Left renal cortex interstitium (tissue), 4 donors: Measurements from ENCODE around the gene PRSS57. TPM values are rescaled to one million over a fixed set of nuclear protein-coding genes. Genes with fewer than 3 reads are reported as not detected.
"Not testable (repeated sequence)": the region's sequence is repeated elsewhere in the genome, so short reads cannot be mapped to it uniquely, and the experiment has no call there.

ENCODE experiments used
- DNase-seq, 4 donors: peaks; one replicate each; pipeline ENCODE4 v3.0.0-alpha.2; 2013; ENCODE audit warnings: low read depth in 4 of 4, low spot score in 2 of 4, missing footprints in 1 of 4
- polyA plus RNA-seq, 4 donors: library from polyadenylated mRNA; unstranded; fragments of 120-200 nt; gene quantifications; one replicate each; pipeline ENCODE4 v1.2.1, GENCODE V29; 2013; ENCODE audit not compliant: insufficient read length in 4 of 4

PRSS57 gene
- under 1 TPM; 0.13 to 0.48 (median 0.36) TPM for polyA plus RNA-seq

DNA sequence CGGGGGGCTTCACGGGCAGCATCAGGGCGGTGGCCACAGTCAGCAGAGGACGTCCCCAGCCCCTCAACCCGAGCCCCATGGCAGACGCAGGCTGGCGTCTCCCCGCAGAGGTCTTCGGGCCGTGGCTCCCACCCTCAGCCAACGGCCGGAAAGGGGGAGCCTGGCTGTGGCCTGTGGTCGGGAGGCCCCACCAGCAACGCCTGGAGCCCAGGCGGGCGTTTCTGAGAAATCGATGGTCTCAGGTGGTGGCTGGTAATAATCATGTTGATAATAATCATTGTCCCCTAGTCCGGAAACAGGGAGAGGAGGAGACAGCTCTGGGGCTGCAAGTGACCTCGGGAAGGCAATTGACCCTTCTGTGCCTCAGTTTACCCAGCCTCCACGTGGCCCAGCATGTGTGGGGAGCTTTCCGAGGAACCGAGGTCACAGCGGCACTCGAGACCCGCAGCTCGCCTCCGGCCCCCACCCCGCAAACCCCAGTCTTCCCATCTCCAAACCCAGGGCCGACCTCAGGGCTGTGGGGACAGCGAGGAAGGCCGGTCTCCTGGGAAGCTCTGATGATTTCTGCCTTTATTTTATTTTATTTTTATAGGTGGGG is at the start of gene PRSS57:
Gene PRSS57, minus strand, starts transcription at position 101 of the 598 bp plus-strand sequence. Its CDS starts 22 bp downstream, at position 79.
- no peak for DNase-seq

DNA sequence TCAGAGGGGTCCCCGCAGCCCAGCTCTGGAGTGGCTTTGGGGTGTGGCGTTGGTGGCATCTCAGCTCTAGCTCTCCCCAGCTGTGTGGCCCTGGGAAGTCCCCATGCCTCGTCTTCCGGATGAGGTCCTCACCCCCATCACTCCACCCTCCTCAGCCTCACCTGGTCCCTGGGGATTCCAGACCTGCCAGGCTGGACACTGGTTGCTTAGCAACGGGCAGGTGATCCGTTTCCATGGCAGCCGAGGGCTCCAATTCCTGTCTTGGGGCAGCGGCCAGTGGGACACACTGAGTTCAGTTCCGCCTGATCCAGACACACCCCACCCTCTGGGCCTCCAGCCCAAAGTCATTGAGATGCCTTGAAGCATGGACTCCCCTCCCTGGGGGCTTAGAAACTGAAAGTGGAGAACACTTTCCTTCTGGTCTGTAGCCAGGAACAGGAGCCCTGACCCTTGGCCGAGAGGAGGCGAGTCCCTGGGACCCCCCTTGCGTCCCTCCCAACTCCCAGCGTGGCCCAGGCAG is 48.0 kb upstream of the PRSS57 start:
- no peak for DNase-seq

DNA sequence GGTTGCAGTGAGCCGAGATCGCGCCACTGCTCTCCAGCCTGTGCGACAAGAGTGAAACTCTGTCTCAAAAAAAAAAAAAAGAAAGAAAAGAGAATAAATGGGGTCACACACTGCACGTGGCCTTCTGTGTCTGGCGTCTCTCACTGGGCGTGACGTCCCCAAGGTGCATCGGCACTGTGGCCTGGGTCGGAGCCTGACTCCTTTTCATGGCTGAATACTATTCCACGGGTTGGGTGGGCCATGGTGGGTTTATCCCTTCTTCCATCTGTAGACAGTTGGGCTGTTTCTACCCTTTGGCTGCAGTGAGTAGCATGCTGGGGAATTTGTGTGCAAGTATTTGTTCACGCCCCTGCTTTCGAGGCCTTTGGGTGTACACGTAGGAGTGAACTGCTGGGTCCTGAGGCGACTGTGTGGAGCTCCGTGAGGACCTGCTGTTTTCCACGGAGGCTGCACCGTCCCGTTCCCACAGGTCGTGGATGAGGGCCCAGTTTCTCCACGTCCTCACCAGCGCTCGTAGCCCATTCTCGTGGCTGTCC is 47.4 kb upstream of the PRSS57 start:
- no peak for DNase-seq

DNA sequence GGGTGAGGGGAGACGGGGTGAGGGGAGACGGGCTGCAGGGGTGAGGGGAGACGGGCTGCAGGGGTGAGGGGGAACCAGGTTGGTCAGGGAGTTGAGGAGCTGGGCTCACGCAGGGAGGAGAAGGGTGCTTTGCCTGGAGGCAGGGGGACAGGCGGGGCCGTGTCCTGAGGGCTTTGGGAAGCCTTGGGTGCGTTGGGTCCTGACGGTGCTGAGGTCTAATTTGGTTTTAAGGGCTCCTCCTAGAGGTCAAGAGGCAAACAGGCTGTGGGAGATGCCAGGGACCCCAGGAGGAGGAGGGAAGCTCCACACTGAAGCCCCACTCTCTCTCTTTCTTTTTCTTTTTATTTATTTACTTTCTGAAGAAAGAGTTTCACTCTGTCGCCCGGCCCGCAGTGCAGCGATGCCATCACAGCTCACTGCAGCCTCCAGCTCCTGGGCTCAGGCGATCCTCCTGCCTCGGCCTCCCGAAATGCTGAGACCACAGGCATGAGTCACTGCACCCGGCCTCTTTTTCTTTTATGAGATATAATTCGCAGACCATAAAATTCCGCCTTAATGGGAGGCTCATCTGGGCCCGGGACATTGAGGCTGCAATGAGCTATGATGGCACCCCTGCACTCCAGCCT is 46.4 kb upstream of the PRSS57 start:
- DNase-seq, result no peak

DNA sequence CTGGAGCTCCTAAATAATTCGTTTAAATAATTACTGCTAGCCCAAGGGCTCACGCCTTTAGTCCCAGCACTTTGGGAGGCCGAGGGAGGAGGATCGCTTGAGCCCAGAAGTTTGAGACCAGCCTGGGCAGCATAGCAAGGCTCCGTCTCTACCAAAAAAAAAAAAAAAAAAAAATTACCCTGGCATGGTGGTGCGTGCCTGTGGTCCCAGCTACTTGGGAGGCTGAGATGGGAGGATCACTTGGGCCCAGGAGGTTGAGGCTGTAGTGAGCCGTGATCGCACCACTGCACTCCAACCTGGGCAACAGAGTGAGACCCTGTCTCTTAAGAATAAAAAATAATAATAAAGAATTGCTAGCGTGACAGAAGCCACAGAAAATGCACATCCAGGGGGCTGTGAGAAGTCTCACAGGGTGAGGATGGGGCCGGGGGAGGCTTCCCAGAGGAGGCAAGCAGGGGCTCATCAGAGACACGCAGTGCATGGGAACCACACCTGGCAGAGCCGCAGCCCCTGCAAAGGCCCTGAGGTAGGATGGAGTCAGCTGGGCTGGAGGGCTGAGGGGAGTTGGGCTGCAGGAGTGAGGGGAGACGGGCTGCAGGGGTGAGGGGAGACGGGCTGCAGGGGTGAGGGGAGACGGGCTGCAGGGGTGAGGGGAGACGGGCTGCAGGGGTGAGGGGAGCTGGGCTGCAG is 45.7 kb upstream of the PRSS57 start:
- DNase-seq, result not testable (repeated sequence)

DNA sequence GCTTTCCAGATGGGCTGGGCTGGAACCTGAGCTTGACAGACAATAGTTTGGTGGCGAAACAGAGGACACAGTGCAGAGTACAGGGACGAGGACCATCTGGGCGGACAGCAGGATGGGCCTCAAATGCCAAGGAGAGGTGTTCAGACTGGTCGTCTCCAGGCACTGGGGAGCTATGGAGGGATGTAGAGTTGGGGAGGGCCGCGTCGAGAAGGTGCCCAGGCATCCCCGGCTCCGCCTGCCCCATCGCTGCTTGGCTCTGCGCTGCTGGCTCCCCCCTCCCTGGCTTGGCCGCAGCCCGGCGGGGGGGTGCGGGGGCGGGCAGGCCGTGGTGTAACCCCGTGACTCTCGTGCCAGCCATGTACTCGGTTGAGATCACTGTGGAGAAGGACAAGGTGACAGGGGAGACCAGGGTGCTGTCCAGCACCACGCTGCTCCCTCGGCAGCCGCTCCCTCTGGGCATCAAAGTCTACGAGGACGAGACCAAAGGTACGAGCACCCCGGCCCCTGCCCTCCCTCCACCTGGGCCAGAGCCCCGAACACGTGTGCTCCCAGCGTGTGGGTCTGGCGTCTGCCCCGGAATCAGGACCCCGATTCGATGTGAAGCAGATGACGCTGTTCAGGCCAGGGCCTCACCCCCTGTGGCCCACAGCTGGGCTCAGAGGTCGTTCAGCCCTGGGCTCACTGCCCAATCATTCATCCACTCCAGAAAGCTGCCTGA is 44.9 kb upstream of the PRSS57 start:
- no peak for DNase-seq

DNA sequence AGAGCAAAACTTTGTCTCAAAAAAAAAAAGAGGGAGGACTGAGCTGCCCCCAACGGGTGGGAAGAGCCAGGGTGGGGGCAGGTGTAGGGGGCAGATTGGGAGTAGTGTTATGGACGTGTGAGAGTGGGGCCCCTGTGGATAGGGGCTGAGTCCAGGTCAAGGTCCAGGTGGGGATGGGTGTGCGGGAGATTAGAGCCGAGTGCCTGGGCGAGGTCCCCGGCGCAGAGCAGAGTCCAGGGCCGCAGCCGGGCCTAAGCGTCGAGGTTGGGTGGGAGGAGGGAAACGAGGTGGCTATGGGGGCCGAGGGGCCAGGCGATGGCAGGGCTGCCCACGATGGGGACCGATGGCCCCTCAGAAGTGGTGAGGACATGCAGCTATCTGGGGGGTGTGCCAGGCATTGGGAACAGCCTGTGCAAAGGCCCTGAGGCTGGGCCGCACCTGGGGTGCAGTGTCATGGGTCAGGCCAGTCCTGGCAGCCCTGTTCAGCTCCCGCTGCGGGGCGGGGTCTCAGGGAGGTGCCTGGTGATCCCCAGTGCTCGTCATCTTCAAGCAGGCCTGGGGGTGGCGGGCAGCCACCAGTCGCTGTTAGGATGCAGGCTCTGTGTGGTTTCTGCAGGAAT is 43.4 kb upstream of the PRSS57 start:
- no peak for DNase-seq

DNA sequence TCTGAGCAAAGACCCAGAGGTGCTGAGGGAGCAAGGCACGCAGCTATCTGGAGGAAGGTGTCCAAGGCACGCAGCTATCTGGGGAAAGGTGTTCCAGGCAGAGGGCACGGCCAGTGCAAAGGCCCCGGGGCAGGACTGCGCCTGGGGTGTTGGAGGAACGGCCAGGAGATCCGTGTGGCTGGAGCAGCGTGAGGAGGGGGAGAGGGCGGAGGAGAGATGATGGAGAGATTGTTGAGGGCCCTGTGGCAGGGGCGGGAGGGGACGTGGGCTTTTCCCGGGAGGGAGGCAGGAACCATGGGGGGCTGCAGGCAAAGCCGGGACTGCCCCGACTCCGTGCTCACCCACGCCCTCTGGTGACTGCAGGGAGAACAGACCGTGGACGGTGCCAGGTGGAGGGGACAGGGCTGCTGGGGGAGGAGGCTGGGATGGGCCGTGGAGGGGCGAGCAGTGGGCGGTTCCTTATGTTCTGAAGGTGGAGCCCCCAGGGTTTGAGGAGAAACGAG is 42.4 kb upstream of the PRSS57 start:
- DNase-seq, result no peak

DNA sequence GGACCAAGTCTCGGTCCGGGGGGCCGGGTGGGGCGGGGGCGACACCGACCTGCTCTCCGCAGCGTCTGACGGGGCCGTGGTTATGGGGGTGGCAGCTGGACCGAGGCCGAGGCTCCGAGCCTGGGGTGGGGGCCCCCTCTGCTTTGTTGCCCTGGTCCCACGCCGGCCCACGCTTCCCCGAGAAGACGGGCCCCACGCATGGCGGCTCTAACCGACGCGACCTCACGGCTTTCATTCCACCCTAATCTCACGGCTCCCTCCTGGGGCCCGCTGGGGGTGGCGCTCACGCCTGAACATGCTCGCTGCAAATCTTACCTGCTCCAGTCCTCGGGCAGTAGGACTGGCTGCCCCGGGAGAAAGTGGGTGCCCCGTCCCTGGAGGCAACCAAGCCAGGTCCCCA is 40.9 kb upstream of the PRSS57 start:
- no peak for DNase-seq

DNA sequence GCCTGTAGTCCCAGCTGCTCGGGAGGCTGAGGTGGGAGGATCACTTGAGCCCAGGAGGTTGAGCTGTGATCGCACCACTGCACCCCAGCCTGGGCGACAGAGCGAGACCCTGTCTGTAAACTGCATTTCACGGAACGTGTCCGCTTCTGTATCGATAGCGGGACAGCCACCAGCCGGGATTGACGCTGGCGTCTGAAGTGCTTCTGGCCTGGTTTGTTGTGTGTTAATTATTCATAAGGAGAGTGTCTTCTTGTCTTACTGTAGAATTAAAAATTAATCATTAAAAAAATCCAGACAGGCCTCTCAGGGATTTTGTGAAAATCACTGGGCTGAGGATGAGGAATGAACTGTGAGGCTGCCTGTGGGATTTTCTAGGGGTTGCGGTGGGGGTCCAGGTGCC is 39.5 kb upstream of the PRSS57 start:
- DNase-seq, result no peak

DNA sequence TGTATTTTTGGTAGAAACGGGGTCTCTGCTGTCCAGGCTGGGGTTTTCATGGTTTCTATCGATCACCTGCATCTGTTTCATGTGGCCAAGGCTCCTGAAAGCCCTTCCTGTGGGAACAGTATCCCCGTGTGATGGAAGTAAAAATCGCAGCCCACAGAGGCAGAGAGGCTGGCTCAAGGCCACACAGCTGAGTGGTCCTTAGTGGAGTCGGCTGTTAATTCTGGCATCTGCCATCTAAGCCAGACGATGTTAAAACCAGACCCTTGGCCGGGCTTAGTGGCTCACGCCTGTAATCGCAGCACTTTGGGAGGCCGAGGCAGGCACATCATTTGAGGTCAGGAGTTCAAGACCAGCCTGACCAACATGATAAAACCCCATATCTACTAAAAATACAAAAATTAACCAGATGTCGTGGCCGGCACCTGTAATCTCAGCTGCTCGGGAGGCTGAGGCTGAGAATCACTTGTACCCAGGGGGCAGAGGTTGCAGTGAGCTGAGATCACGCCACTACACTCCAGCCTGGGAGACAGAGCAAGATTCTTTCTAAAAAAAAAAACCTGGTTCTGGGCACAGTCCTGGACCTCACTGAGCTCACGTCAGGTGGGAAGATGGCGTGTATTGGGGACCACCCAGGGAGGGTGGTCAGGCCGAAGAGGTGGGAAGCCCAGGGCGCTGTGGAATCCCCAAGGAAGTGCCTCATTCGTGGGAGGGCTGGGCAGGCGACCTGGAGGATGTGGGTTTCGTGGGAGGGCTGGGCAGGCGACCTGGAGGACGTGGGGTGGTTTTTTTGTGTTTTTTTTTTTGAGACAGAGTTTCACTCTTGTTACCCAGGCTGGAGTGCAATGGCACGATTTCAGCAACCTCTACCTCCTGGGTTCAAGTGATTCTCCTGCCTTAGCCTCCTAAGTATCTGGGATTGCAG is 37.2 kb upstream of the PRSS57 start:
- no peak for DNase-seq

DNA sequence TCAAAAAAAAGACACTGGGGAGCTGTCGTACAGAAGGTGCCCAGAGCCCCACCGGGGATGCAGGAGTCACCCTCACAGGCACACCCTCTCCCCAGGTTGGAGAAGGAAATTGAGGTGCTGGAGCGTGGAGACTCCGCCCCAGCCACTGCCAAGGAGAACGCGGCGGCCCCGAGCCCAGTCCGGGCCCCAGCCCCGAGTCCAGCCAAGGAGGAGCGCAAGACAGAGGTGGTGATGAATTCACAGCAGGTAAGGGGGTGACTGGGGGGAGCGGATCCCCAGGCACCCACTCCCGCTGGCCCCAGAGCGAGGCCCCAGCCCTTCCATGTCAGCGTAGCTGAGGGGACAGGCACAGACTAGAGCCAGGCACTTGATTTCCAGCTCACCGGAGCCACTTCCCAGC is 35.7 kb upstream of the PRSS57 start:
- DNase-seq, result no peak

DNA sequence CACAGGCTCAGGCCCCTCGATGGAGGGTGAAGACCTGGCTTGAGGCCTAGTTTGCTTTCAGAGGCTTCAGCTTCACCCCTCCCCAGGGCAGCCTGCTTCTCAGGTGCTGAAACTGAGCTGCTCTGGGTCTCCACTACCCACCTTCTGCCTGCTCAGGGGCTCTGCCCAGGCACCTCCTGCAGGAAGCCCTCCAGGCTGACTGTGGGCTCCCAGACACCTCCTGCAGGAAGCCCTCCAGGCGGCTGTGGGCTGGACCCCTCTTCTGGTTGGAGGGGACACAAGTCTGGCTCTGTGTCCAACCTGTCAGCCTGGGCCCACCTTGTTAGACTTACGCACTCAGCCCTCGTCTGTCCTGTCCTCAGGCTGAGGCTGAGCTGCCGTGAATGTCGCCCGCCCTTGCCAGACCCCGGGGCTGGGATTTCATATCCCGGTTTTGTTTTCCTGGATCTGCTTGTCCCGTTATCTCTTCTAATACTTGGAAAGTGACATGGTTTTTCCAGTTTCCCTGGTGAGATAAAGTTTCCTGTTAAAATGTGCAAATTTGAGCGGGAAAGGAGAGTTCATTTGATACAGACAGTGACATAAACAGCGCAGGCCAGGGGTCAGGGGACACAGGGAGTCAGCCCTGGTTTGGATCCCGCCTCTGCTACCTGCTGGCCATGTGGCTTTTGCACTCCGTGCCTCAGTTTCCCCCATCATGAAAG is 34.9 kb upstream of the PRSS57 start:
- no peak for DNase-seq

DNA sequence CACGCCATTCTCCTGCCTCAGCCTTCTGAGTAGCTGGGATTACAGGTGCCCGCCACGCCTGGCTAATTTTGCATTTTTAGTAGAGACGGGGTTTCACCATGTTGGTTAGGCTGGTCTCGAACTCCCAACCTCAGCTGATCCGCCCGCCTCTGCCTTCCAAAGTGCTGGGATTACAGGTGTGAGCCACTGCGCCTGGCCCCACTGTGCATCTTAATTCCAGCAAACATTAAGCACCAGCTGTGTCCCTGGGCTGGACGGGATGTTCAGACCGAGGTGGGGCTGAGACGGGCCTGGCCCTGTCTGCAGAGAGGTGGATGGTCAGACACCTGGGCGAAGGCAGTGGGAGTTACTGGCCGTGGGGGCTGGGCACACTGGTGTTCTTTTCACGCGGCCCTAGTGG is 34.3 kb upstream of the PRSS57 start:
- not testable (repeated sequence) for DNase-seq

DNA sequence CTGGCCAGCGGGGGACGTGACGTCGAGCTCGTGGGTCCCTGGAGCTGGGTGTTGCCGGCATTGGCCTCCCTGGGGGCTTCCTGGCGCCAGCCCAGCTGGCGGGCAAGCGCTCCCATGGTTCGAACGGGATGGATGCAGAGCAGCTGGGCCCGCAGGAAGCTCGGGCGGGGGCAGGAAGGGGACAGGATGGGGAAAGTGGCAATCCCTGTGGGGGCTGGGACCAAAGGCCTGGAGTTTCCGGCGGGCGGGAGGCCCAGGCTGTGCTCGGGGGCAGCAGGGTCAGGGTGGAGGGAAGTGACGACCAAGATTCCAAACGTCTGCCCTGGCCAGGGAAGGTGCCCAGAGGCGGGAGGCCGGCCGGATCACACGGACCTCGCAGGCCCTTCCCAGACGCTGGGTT is 32.8 kb upstream of the PRSS57 start:
- no peak for DNase-seq

DNA sequence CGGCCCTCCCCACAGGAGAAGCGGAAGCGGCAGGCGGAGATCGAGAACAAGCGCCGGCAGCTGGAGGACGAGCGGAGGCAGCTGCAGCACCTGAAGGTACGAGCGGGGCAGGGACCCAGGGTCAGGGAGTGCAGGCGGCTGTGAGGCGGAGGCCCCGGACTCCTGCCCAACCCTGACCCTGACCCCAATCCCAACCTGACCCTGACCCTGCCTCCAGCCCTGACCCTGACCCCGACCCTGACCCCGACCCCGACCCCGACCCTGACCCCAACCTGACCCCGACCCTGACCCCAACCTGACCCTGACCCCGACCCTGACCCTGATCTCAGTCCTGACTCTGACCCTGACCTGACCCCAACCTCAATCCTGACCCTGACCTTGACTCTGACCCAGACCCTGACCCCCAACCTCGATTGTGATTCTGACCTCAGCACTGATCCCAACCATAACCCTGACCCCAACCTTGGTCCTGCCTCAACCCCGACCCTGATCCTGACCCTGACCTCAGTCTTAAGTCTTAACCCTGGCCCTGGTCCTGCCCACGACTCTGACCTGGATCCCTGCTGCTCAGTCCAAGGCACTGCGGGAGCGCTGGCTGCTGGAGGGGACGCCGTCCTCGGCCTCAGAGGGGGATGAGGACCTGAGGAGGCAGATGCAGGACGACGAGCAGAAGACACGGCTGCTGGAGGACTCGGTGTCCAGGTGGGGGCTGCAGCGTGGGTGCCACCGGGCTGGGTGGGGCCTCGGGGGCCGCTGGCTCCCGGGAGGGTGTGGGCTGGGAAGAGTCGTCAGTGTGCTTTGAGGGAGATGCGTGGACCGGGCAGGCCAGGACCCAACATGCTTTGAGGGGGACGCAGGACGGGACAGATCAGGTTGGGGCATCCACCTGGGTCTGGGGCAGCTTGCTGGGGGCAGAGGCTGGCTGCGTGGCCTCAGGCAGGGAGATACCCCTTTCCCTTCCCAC is 32.0 kb upstream of the PRSS57 start:
- no peak for DNase-seq

DNA sequence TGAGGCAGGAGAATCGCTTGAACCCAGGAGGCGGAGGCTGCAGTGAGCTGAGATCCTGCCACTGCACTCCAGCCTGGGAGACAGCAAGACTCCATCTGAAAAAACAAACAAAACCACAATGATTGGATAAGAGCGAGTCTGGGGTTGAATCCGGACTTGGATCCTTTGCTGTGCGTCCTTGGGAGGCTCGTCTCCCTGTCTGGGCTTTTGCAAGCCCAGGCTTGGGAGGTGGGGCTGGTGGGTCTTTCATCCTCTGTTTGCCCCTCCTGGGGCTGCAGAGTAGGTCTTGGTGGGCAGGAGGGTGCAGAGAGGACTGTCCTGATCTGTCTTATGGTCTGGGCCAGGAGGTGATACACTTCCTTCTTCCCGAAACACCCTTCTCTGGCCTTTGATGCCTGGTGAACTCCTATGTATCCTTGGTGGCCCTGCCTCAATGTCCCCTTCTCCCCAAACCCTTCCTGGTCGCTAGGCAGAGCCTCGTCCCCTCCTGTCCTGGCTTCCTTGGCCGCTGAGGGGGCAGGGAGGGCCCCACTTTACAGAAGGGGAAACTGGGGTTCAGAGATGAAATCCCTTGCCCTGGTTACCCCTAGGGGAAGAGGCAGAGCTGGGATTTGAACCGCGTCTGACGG is 30.3 kb upstream of the PRSS57 start:
- DNase-seq, result no peak
